Left ventricle myocardium inferior (tissue), 1 donor: Measurements from ENCODE around the gene DNALI1. TPM values are rescaled to one million over a fixed set of nuclear protein-coding genes. Genes with fewer than 3 reads are reported as not detected.

Experiments
- DNase-seq: peaks from one replicate; pipeline ENCODE4 v3.0.0-alpha.2; 2020
- H3K27ac ChIP-seq: fragments of 200-600 bp; replicated peaks from 2 replicates; pipeline ENCODE4 v1.8.0; 2021
- H3K27me3 ChIP-seq: fragments of 200-600 bp; 2 replicates; pipeline ENCODE4 v1.8.0; 2021; ENCODE audit warnings: low read depth
- H3K36me3 ChIP-seq: fragments of 200-600 bp; 2 replicates; pipeline ENCODE4 v1.8.0; 2021
- H3K4me1 ChIP-seq: fragments of 200-600 bp; 2 replicates; pipeline ENCODE4 v1.8.0; 2021
- H3K4me3 ChIP-seq: fragments of 200-600 bp; 2 replicates; pipeline ENCODE4 v1.8.0; 2021; ENCODE audit warnings: mild to moderate bottlenecking, moderate library complexity
- H3K9me3 ChIP-seq: fragments of 200-600 bp; replicated peaks from 2 replicates; pipeline ENCODE4 v1.8.0; 2021
- CTCF ChIP-seq: fragments of 200-600 bp; IDR thresholded peaks from 2 replicates; pipeline ENCODE4 v1.8.0; 2021; ENCODE audit warnings: antibody characterized with exemption, mild to moderate bottlenecking, borderline replicate concordance
- intact Hi-C: fragments of 100-400 bp; cut with micrococcal nuclease; formaldehyde crosslinking; loops from one replicate; pipeline ENCODE4 v1.11.0; 2022
- total RNA-seq: library from RNA; stranded (reverse); fragmentation: NEBNext Ultra II Directional; extraction: Animal tissue kit (Norgen Biotek cat#: 25700); gene quantifications from one replicate; pipeline ENCODE4 v1.2.1, GENCODE V29; 2021
- donor health status: DM: no; HTN: yes; CAD: no; lungs with severe emphysema.

DNALI1 gene
- total RNA-seq, 1 donor from 2014 or later = 6.9 TPM

- Histone ChIP-seq H3K4me3 (no peak overlapping the region), H3K36me3 (no peaks in the 10 kb centered on the region), H3K27me3 (peaks cover 65% of the 10 kb centered on the region), H3K4me1 (no peaks in the 10 kb centered on the region), H3K27ac (no peak overlapping the region), H3K9me3 (no peaks in the 10 kb centered on the region)
- no peak for DNase-seq
- intact Hi-C loops = no loop called here
- no peak for TF ChIP-seq CTCF
Measured at GRCh38 chr1:37605061-37605650, 48.4 kb downstream of the DNALI1 start.

GRCh38 chr1:37605806-37606474 is 49.2 kb downstream of the DNALI1 start:
- H3K9me3 ChIP-seq = no peaks in the 10 kb centered on the region
- peaks cover 65% of the 10 kb centered on the region for H3K27me3 ChIP-seq

GRCh38 chr1:37606481-37607263 is 49.9 kb downstream of the DNALI1 start:
- Histone ChIP-seq H3K36me3 (no peaks in the 10 kb centered on the region), H3K9me3 (no peaks in the 10 kb centered on the region), H3K4me3 (no peak overlapping the region), H3K27ac (no peak overlapping the region), H3K4me1 (no peaks in the 10 kb centered on the region), H3K27me3 (peaks cover 66% of the 10 kb centered on the region)
- no peak for TF ChIP-seq CTCF
- intact Hi-C loops = no loop called here
- DNase-seq = no peak

More at GRCh38 chr1:37605806-37606474, 49.2 kb downstream of the DNALI1 start:
- no peaks in the 10 kb centered on the region for H3K4me1 ChIP-seq
- no peak overlapping the region for H3K4me3 ChIP-seq
- no peak for TF ChIP-seq CTCF
- H3K27ac ChIP-seq = no peak overlapping the region
- intact Hi-C loops = no loop called here
- no peak for DNase-seq
- no peaks in the 10 kb centered on the region for H3K36me3 ChIP-seq

GRCh38 chr1:37609002-37609401 is 52.3 kb downstream of the DNALI1 start:
- H3K36me3 ChIP-seq = no peaks in the 10 kb centered on the region
- DNase-seq = no peak
- no peaks in the 10 kb centered on the region for H3K9me3 ChIP-seq
- H3K4me1 ChIP-seq = no peaks in the 10 kb centered on the region
- H3K27me3 ChIP-seq = peaks cover 73% of the 10 kb centered on the region
- intact Hi-C loops = no loop called here
- no peak overlapping the region for H3K4me3 ChIP-seq
- TF ChIP-seq CTCF = no peak
- no peak overlapping the region for H3K27ac ChIP-seq

- Histone ChIP-seq H3K27ac (no peak overlapping the region), H3K36me3 (no peaks in the 10 kb centered on the region), H3K4me1 (no peaks in the 10 kb centered on the region), H3K9me3 (no peaks in the 10 kb centered on the region), H3K4me3 (no peak overlapping the region), H3K27me3 (peaks cover 78% of the 10 kb centered on the region)
- DNase-seq = no peak
- no peak for TF ChIP-seq CTCF
- intact Hi-C loops = no loop called here
Measured at GRCh38 chr1:37609994-37610393, 53.3 kb downstream of the DNALI1 start.
